CD4-positive, alpha-beta T cell (primary cell): Measurements from ENCODE around the gene TMEM79. TPM values are rescaled to one million over a fixed set of nuclear protein-coding genes. Genes with fewer than 3 reads are reported as not detected.

Source experiments
- ATAC-seq: fragments of 200-7000 bp; cut with Tn5 transposase; one replicate; pipeline ENCODE4 v1.10.0; 2022; ENCODE audit warnings: mild to moderate bottlenecking; ENCODE audit not compliant: poor library complexity
- CTCF ChIA-PET: fragments of 350-600 bp; sonication (Branson Sonifier 250); formaldehyde crosslinking; loops from one replicate; lab custom pipeline; 2021; ENCODE audit warnings: antibody characterized with exemption, inconsistent platforms; lab: Charles Lee
- POLR2A ChIA-PET: fragments of 350-600 bp; sonication (Branson Sonifier 250); formaldehyde crosslinking; loops from one replicate; lab custom pipeline; 2021; ENCODE audit warnings: antibody characterized with exemption, inconsistent platforms; lab: Charles Lee
- DNase-seq, 14 experiments: peaks; one replicate each; pipeline ENCODE4 v3.0.0-alpha.2; 2013 to 2020; ENCODE audit warnings: mixed read lengths in 2 of 14
- H3K27ac ChIP-seq, 2 donors: one replicate each; pipeline versions ENCODE4 v1.5.1 to v1.7.0; 2013; ENCODE audit warnings: low read length in 2 of 2, low read depth in 1 of 2, mild to moderate bottlenecking in 1 of 2
- H3K27me3 ChIP-seq, 2 experiments: 1 replicate in 1 of 2; 2 replicates in 1 of 2; pipeline versions ENCODE4 v1.6.1 to v1.7.0; 2013; ENCODE audit warnings: low read length in 2 of 2, control low read depth in 1 of 2, mild to moderate bottlenecking in 1 of 2, moderate library complexity in 1 of 2; ENCODE audit not compliant: insufficient read depth in 2 of 2, control insufficient read depth in 1 of 2
- H3K36me3 ChIP-seq: one replicate; pipeline ENCODE4 v1.6.1; 2013; ENCODE audit warnings: low read length, control low read depth; ENCODE audit not compliant: insufficient read depth
- H3K4me1 ChIP-seq: one replicate; pipeline ENCODE4 v1.6.1; 2013; ENCODE audit warnings: low read length, control low read depth; ENCODE audit not compliant: insufficient read depth
- H3K4me3 ChIP-seq: one replicate; pipeline ENCODE4 v1.5.1; 2013; ENCODE audit warnings: mild to moderate bottlenecking, low read length, moderate library complexity
- H3K9me3 ChIP-seq, 2 experiments: 1 replicate in 1 of 2; 2 replicates in 1 of 2; pipeline versions ENCODE4 v1.6.1 to v1.7.0; 2013; ENCODE audit warnings: low read length in 2 of 2, mild to moderate bottlenecking in 2 of 2, control low read depth in 1 of 2, moderate library complexity in 1 of 2; ENCODE audit not compliant: control insufficient read depth in 1 of 2, insufficient read depth in 1 of 2
- H3K27ac Mint-ChIP-seq: one replicate; pipeline ENCODE4 v1.8.0; 2020; ENCODE audit warnings: mixed read lengths
- H3K27me3 Mint-ChIP-seq: one replicate; pipeline ENCODE4 v1.8.0; 2021; ENCODE audit warnings: mixed read lengths
- H3K36me3 Mint-ChIP-seq: one replicate; pipeline ENCODE4 v1.8.0; 2021; ENCODE audit warnings: low read depth, mixed read lengths
- H3K4me1 Mint-ChIP-seq: one replicate; pipeline ENCODE4 v1.8.0; 2021; ENCODE audit warnings: low read depth, mixed read lengths
- H3K4me3 Mint-ChIP-seq: one replicate; pipeline ENCODE4 v1.8.0; 2020; ENCODE audit warnings: mild to moderate bottlenecking, mixed read lengths
- H3K9me3 Mint-ChIP-seq: one replicate; pipeline ENCODE4 v1.8.0; 2020; ENCODE audit warnings: mixed read lengths
- CTCF ChIP-seq: fragments of 200-600 bp; IDR thresholded peaks from one replicate; pipeline ENCODE4 v1.8.0; 2022; ENCODE audit warnings: antibody characterized with exemption, mild to moderate bottlenecking
- intact Hi-C, 2 experiments: fragments of 100-400 bp; cut with DNase I in 1 of 2; cut with micrococcal nuclease in 1 of 2; formaldehyde crosslinking; loops; one replicate each; pipeline versions ENCODE4 v1.15.1 to v1.9.0; 2023 to 2025; cut with DNase I, micrococcal nuclease
- total RNA-seq, 174 experiments: library from RNA in 2 of 174; stranded (reverse) in 2 of 174; gene quantifications; one replicate each; pipeline ENCODE4 v1.2.3 and lab custom pipeline; 2021 to 2026

Gene TMEM79
- total RNA-seq, 2 experiments from 2014 or later, result 1.0 to 1.7 TPM

GRCh38 chr1:156246241-156246780 lies 37.8 kb upstream of the TMEM79 start:
- Histone ChIP-seq H3K27me3 (no peaks in the 10 kb centered on the region), H3K4me3 (peak overlapping the region; percentile 45), H3K36me3 (peaks cover 22% of the 10 kb centered on the region), H3K4me1 (peaks cover 22% of the 10 kb centered on the region), H3K9me3 (no peaks in the 10 kb centered on the region), H3K27ac (no peak overlapping the region)
- DNase-seq (no peak), ATAC-seq (no peak)
- Mint-ChIP-seq H3K36me3 (peaks cover 10% of the 10 kb centered on the region), H3K4me1 (peaks cover 21% of the 10 kb centered on the region), H3K9me3 (no peaks in the 10 kb centered on the region), H3K27ac (no peak overlapping the region), H3K27me3 (no peaks in the 10 kb centered on the region), H3K4me3 (peak overlapping the region; percentile 10)
- POLR2A ChIA-PET, result interaction anchor here (0.9 to 2.4 kb wide), 9 partner anchors 15 to 242 kb away, joined by 3 to 8 read pairs (median 3); partner anchors contain the start of genes PMF1 and SMG5
- no peak for TF ChIP-seq CTCF
- intact Hi-C loops, result no loop called here
- CTCF ChIA-PET, result interaction anchor here (1.2 kb wide), 1 partner anchor 21 kb away, joined by 3 read pairs; no protein-coding TSS in a partner anchor

- Histone ChIP-seq H3K9me3 (no peaks in the 10 kb centered on the region), H3K4me1 (peaks cover 28% of the 10 kb centered on the region), H3K36me3 (peaks cover 28% of the 10 kb centered on the region), H3K27ac (no peak overlapping the region), H3K27me3 (no peaks in the 10 kb centered on the region), H3K4me3 (no peak overlapping the region)
- H3K27ac Mint-ChIP-seq, result no peak overlapping the region
- TF ChIP-seq CTCF, result no peak
- peaks cover 10% of the 10 kb centered on the region for H3K36me3 Mint-ChIP-seq
- no peak overlapping the region for H3K4me3 Mint-ChIP-seq
- intact Hi-C loops, result no loop called here
- peak in 1 of 14 experiments; percentile 21 for DNase-seq
- no peaks in the 10 kb centered on the region for H3K27me3 Mint-ChIP-seq
- ChIA-PET CTCF (no interaction called here), POLR2A (interaction anchor here (0.9 to 2.4 kb wide), 6 partner anchors 15 to 36 kb away, joined by 3 to 8 read pairs (median 3); partner anchors contain the start of genes PMF1 and SMG5)
- no peak for ATAC-seq
- peaks cover 21% of the 10 kb centered on the region for H3K4me1 Mint-ChIP-seq
- no peaks in the 10 kb centered on the region for H3K9me3 Mint-ChIP-seq
These were observed 37.2 kb upstream of the TMEM79 start for GRCh38 chr1:156246781-156247459.

- H3K27me3 Mint-ChIP-seq, result no peaks in the 10 kb centered on the region
- ATAC-seq (no peak), DNase-seq (peak in 1 of 14 experiments; percentile 29)
- H3K9me3 Mint-ChIP-seq, result no peaks in the 10 kb centered on the region
- Histone ChIP-seq H3K27me3 (no peaks in the 10 kb centered on the region), H3K9me3 (no peaks in the 10 kb centered on the region), H3K4me1 (peaks cover 30% of the 10 kb centered on the region), H3K27ac (no peak within 1 kb of the TSS), H3K4me3 (no peak within 1 kb of the TSS), H3K36me3 (peaks cover 35% of the 10 kb centered on the region)
- H3K27ac Mint-ChIP-seq, result no peak within 1 kb of the TSS
- no peak for TF ChIP-seq CTCF
- CTCF ChIA-PET, result no interaction called here
- H3K4me3 Mint-ChIP-seq, result peak within 1 kb of the TSS; percentile 30
- peaks cover 18% of the 10 kb centered on the region for H3K36me3 Mint-ChIP-seq
- peaks cover 21% of the 10 kb centered on the region for H3K4me1 Mint-ChIP-seq
- POLR2A ChIA-PET, result interaction anchor here (1.8 kb wide), 1 partner anchor 34 kb away, joined by 6 read pairs; the partner anchor contains the start of gene SMG5
- intact Hi-C loops, result no loop called here
These were observed 36.4 kb upstream of the TMEM79 start, which contains the start of gene PAQR6 for GRCh38 chr1:156247460-156248322. Gene PAQR6, minus strand, starts transcription at chr1:156248056. Its CDS starts 1,325 bp downstream, at chr1:156246731.
